Nephron (organoid): ENCODE data around the gene EDIL3.

Source experiments
- H3K27ac Mint-ChIP-seq, 3 experiments: 2 replicates each; pipeline ENCODE4 v1.8.0; 2020; ENCODE audit warnings: mixed read lengths in 3 of 3, mild to moderate bottlenecking in 2 of 3, moderate library complexity in 1 of 3
- H3K27me3 Mint-ChIP-seq: 2 replicates; pipeline ENCODE4 v1.8.0; 2021; ENCODE audit warnings: low read depth, mild to moderate bottlenecking, moderate library complexity, mixed read lengths
- H3K36me3 Mint-ChIP-seq: 2 replicates; pipeline ENCODE4 v1.8.0; 2020; ENCODE audit warnings: low read depth, mixed read lengths
- H3K4me1 Mint-ChIP-seq: 2 replicates; pipeline ENCODE4 v1.8.0; 2020; ENCODE audit warnings: mixed read lengths
- H3K4me3 Mint-ChIP-seq, 3 experiments: 2 replicates each; pipeline ENCODE4 v1.8.0; 2020; ENCODE audit warnings: mild to moderate bottlenecking in 3 of 3, mixed read lengths in 3 of 3, moderate library complexity in 2 of 3
- H3K9me3 Mint-ChIP-seq: 2 replicates; pipeline ENCODE4 v1.8.0; 2020; ENCODE audit warnings: mixed read lengths
- CTCF ChIP-seq, 3 experiments: fragments of 200-600 bp; sonication (generic); IDR thresholded peaks; one replicate each; pipeline ENCODE4 v1.5.0; 2021; ENCODE audit warnings: antibody characterized with exemption in 3 of 3; ENCODE audit not compliant: unreplicated experiment in 3 of 3

The EDIL3 gene

GRCh38 chr5:84419742-84420141 lies 35.1 kb upstream of the EDIL3 start:
- H3K4me3 Mint-ChIP-seq = no peak overlapping the region
- H3K27ac Mint-ChIP-seq = no peak overlapping the region
- H3K4me1 Mint-ChIP-seq = no peaks in the 10 kb centered on the region
- no peaks in the 10 kb centered on the region for H3K27me3 Mint-ChIP-seq
- peaks cover 11% of the 10 kb centered on the region for H3K9me3 Mint-ChIP-seq
- TF ChIP-seq CTCF (IDR thresholded peaks at IDR 0.05; ENCODE audit: unreplicated experiment in 3 of 3) = no peak
- no peaks in the 10 kb centered on the region for H3K36me3 Mint-ChIP-seq

- Mint-ChIP-seq H3K9me3 (peaks cover 5% of the 10 kb centered on the region), H3K4me1 (no peaks in the 10 kb centered on the region), H3K4me3 (no peak overlapping the region), H3K27ac (no peak overlapping the region), H3K27me3 (no peaks in the 10 kb centered on the region), H3K36me3 (no peaks in the 10 kb centered on the region)
- TF ChIP-seq CTCF (IDR thresholded peaks at IDR 0.05; ENCODE audit: unreplicated experiment in 3 of 3) = no peak
Measured at GRCh38 chr5:84411832-84412605, 27.3 kb upstream of the EDIL3 start.

- no peak overlapping the region for H3K27ac Mint-ChIP-seq
- no peak overlapping the region for H3K4me3 Mint-ChIP-seq
- H3K36me3 Mint-ChIP-seq = no peaks in the 10 kb centered on the region
- no peaks in the 10 kb centered on the region for H3K27me3 Mint-ChIP-seq
- no peak for TF ChIP-seq CTCF (IDR thresholded peaks at IDR 0.05; ENCODE audit: unreplicated experiment in 3 of 3)
- H3K4me1 Mint-ChIP-seq = no peaks in the 10 kb centered on the region
- no peaks in the 10 kb centered on the region for H3K9me3 Mint-ChIP-seq
Measured at GRCh38 chr5:84406111-84406510, 21.4 kb upstream of the EDIL3 start.

GRCh38 chr5:84403773-84404172 lies 19.1 kb upstream of the EDIL3 start:
- Mint-ChIP-seq H3K4me3 (no peak overlapping the region), H3K36me3 (no peaks in the 10 kb centered on the region), H3K4me1 (no peaks in the 10 kb centered on the region), H3K27ac (no peak overlapping the region), H3K9me3 (no peaks in the 10 kb centered on the region), H3K27me3 (no peaks in the 10 kb centered on the region)
- no peak for TF ChIP-seq CTCF (IDR thresholded peaks at IDR 0.05; ENCODE audit: unreplicated experiment in 3 of 3)

GRCh38 chr5:84397385-84397784 lies 12.7 kb upstream of the EDIL3 start:
- no peak overlapping the region for H3K4me3 Mint-ChIP-seq
- TF ChIP-seq CTCF (IDR thresholded peaks at IDR 0.05; ENCODE audit: unreplicated experiment in 3 of 3) = no peak
- H3K27me3 Mint-ChIP-seq = peaks cover 5% of the 10 kb centered on the region
- H3K27ac Mint-ChIP-seq = peak overlapping the region in 1 of 3 experiments; percentile 39
- H3K9me3 Mint-ChIP-seq = no peaks in the 10 kb centered on the region
- no peaks in the 10 kb centered on the region for H3K4me1 Mint-ChIP-seq
- H3K36me3 Mint-ChIP-seq = no peaks in the 10 kb centered on the region

GRCh38 chr5:84393969-84394368 lies 9.3 kb upstream of the EDIL3 start:
- no peak for TF ChIP-seq CTCF (IDR thresholded peaks at IDR 0.05; ENCODE audit: unreplicated experiment in 3 of 3)
- Mint-ChIP-seq H3K27ac (no peak overlapping the region), H3K36me3 (no peaks in the 10 kb centered on the region), H3K4me3 (no peak overlapping the region), H3K4me1 (no peaks in the 10 kb centered on the region), H3K27me3 (peaks cover 5% of the 10 kb centered on the region), H3K9me3 (no peaks in the 10 kb centered on the region)
